MM.1S (cell line): ENCODE data around the gene PDCD1.

Experiments used
- DNase-seq: peaks from one replicate; pipeline ENCODE4 v3.0.0-alpha.2; 2015
- H2AFZ ChIP-seq: fragments of 300-600 bp; sonication (generic); 2 replicates; pipeline ENCODE4 v1.6.0; 2016; ENCODE audit warnings: antibody characterized with exemption, low read length
- H3F3A ChIP-seq: fragments of 300-600 bp; sonication (generic); 2 replicates; pipeline ENCODE4 v1.6.1; 2016; ENCODE audit warnings: mild to moderate bottlenecking, antibody characterized with exemption, low read length, moderate library complexity, mixed read lengths; ENCODE audit not compliant: insufficient read depth
- H3K27ac ChIP-seq: fragments of 300-600 bp; sonication (generic); 2 replicates; pipeline ENCODE4 v1.5.1; 2016; ENCODE audit warnings: mild to moderate bottlenecking, low read length
- H3K27me3 ChIP-seq: fragments of 300-600 bp; sonication (generic); replicated peaks from 2 replicates; pipeline ENCODE4 v1.6.0; 2016; ENCODE audit warnings: low read length; ENCODE audit not compliant: insufficient read depth
- H3K36me3 ChIP-seq: fragments of 300-600 bp; sonication (generic); replicated peaks from 2 replicates; pipeline ENCODE4 v1.6.1; 2016; ENCODE audit warnings: mild to moderate bottlenecking, low read length, mixed read lengths; ENCODE audit not compliant: insufficient read depth
- H3K4me1 ChIP-seq: fragments of 300-600 bp; sonication (generic); 2 replicates; pipeline ENCODE4 v1.6.1; 2016; ENCODE audit warnings: low read length, mixed read lengths
- H3K4me2 ChIP-seq: fragments of 300-600 bp; sonication (generic); 2 replicates; pipeline ENCODE4 v1.6.0; 2016; ENCODE audit warnings: low read depth, low read length
- H3K4me3 ChIP-seq: fragments of 300-600 bp; sonication (generic); 2 replicates; pipeline ENCODE4 v1.5.1; 2016; ENCODE audit warnings: low read length, mixed read lengths
- H3K79me2 ChIP-seq: fragments of 300-600 bp; sonication (generic); 2 replicates; pipeline ENCODE4 v1.6.1; 2016; ENCODE audit warnings: mixed run types, low read length, mixed read lengths
- H3K9ac ChIP-seq: fragments of 300-600 bp; sonication (generic); 2 replicates; pipeline ENCODE4 v1.6.1; 2016; ENCODE audit warnings: low read length, mixed read lengths
- H3K9me2 ChIP-seq: fragments of 300-600 bp; sonication (generic); replicated peaks from 2 replicates; pipeline ENCODE4 v1.6.1; 2016; ENCODE audit warnings: mild to moderate bottlenecking, low read length, mixed read lengths; ENCODE audit not compliant: insufficient read depth
- H3K9me3 ChIP-seq: fragments of 300-600 bp; sonication (generic); replicated peaks from 2 replicates; pipeline ENCODE4 v1.6.1; 2016; ENCODE audit warnings: mild to moderate bottlenecking, low read length, mixed read lengths; ENCODE audit not compliant: insufficient read depth
- H4K20me1 ChIP-seq: fragments of 300-600 bp; sonication (generic); 2 replicates; pipeline ENCODE4 v1.6.1; 2016; ENCODE audit warnings: mild to moderate bottlenecking, low read length, moderate library complexity, mixed read lengths; ENCODE audit not compliant: insufficient read depth
- CTCF ChIP-seq: fragments of 300-600 bp; sonication (generic); IDR thresholded peaks from 2 replicates; pipeline ENCODE4 v1.5.1; 2016; ENCODE audit warnings: antibody characterized with exemption, low read length, mixed read lengths
- EZH2 ChIP-seq: fragments of 300-600 bp; sonication (generic); optimal IDR thresholded peaks from 2 replicates; pipeline ENCODE3; 2017; ENCODE audit warnings: low read depth, mild to moderate bottlenecking, antibody characterized with exemption, low read length, mixed read lengths
- EZH2phosphoT487 ChIP-seq: fragments of 300-600 bp; sonication (generic); IDR thresholded peaks from 2 replicates; pipeline ENCODE4 v1.6.1; 2018; ENCODE audit warnings: antibody characterized with exemption, low read length

Gene PDCD1

DNA sequence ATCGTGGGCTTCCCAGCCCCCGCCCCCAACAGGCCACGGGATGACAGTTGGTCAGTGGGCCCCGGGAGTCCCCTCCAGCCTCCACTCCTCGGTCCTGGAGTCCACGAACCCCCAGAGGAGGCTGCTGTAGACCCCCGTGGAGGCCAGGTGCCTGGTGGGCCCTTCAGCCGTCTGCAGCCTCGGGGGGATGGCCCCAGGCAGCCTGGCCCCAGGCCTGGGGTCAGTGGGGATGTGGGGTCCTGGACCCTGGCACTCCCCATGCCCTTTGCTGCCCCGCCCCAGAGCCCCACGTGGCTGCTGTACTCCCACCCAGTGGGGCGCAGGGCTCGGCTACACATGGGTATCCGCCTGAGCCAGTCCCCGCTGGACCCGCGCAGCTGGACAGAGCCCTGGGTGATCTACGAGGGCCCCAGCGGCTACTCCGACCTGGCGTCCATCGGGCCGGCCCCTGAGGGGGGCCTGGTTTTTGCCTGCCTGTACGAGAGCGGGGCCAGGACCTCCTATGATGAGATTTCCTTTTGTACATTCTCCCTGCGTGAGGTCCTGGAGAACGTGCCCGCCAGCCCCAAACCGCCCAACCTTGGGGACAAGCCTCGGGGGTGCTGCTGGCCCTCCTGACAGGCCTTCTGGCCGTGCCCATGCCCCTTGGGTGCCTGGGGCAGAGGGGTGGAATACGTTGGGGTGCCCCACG is 42.1 kb downstream of the PDCD1 start:
- no peak overlapping the region for H3K4me2 ChIP-seq
- H3K36me3 ChIP-seq: no peaks in the 10 kb centered on the region
- TF ChIP-seq CTCF (no peak), EZH2 (no peak), EZH2phosphoT487 (no peak)
- H3K9ac ChIP-seq: no peak overlapping the region
- no peaks in the 10 kb centered on the region for H3K9me3 ChIP-seq
- H4K20me1 ChIP-seq: no peaks in the 10 kb centered on the region
- no peak overlapping the region for H2AFZ ChIP-seq
- peaks cover 76% of the 10 kb centered on the region for H3K27me3 ChIP-seq
- H3F3A ChIP-seq: no peaks in the 10 kb centered on the region
- no peaks in the 10 kb centered on the region for H3K79me2 ChIP-seq
- H3K4me3 ChIP-seq: no peak overlapping the region
- no peak for DNase-seq
- H3K9me2 ChIP-seq: no peaks in the 10 kb centered on the region
- no peak overlapping the region for H3K27ac ChIP-seq
- H3K4me1 ChIP-seq: no peaks in the 10 kb centered on the region

- Histone ChIP-seq H3K9me2 (no peaks in the 10 kb centered on the region), H3K9me3 (no peaks in the 10 kb centered on the region), H3K27me3 (peaks cover 82% of the 10 kb centered on the region), H3K27ac (no peak overlapping the region), H3K4me2 (no peak overlapping the region), H2AFZ (no peak overlapping the region), H3F3A (no peaks in the 10 kb centered on the region), H3K9ac (no peak overlapping the region), H3K4me1 (no peaks in the 10 kb centered on the region), H4K20me1 (no peaks in the 10 kb centered on the region), H3K79me2 (no peaks in the 10 kb centered on the region), H3K4me3 (no peak overlapping the region), H3K36me3 (no peaks in the 10 kb centered on the region)
- no peak for DNase-seq
- TF ChIP-seq EZH2 (no peak), EZH2phosphoT487 (no peak), CTCF (no peak)
These were observed 42.9 kb downstream of the PDCD1 start for GRCh38 chr2:241815477-241816430.

DNA sequence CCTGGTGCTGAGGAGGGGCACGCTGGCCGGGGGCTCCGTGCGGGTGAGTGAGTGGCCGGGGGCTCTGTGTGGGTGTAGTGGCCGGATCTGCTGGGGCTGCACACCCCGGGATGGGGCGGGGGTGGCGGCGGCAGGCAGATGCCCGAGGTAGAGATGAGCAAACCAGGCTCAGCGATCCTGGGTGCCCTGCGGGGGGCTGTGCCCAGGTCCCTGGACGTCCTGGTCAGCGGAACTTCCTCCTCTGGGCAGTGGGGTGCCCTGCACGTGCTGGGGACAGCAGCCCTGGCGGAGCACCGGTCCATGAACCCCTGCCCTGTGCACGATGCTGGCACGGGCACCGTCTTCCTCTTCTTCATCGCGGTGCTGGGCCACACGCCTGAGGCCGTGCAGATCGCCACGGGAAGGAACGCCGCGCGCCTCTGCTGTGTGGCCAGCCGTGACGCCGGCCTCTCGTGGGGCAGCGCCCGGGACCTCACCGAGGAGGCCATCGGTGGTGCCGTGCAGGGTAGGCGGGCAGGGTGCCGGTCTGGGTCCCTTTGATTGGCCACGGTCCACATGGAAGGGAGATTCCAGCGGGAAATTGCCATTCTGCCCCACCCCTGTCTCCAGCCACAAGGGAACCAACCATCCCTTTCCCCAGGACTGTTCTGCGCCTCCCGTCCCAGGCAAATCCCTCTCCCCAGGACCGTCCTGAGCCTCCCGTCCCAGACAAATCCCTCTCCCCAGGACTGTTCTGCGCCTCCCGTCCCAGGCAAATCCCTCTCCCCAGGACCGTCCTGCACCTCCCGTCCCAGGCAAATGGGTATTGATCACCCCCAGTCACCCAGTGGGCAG is 43.8 kb downstream of the PDCD1 start:
- Histone ChIP-seq H3F3A (no peaks in the 10 kb centered on the region), H3K4me2 (no peak overlapping the region), H3K79me2 (no peaks in the 10 kb centered on the region), H3K9ac (no peak overlapping the region), H3K4me3 (no peak overlapping the region), H3K36me3 (no peaks in the 10 kb centered on the region), H3K27me3 (peaks cover 77% of the 10 kb centered on the region), H2AFZ (no peak overlapping the region), H3K9me2 (no peaks in the 10 kb centered on the region), H4K20me1 (no peaks in the 10 kb centered on the region), H3K9me3 (no peaks in the 10 kb centered on the region), H3K27ac (no peak overlapping the region), H3K4me1 (no peaks in the 10 kb centered on the region)
- no peak for DNase-seq
- TF ChIP-seq EZH2: no peak
